Liver (tissue), 9 donors: ENCODE results near the gene APBA3. TPM values are rescaled to one million over a fixed set of nuclear protein-coding genes. Genes with fewer than 3 reads are reported as not detected.

ENCODE experiments used
- DNase-seq: peaks from one replicate; pipeline ENCODE4 v3.0.0-alpha.2; 2017; ENCODE audit warnings: low spot score
- H3K27ac ChIP-seq, 2 donors: one replicate each; pipeline ENCODE4 v1.7.0; 2013; ENCODE audit warnings: inconsistent platforms in 2 of 2, low read length in 2 of 2, control low read depth in 1 of 2, low read depth in 1 of 2, mild to moderate bottlenecking in 1 of 2
- H3K27me3 ChIP-seq, 4 donors: one replicate each; pipeline versions ENCODE4 v1.6.1 to v1.7.0; 2013; ENCODE audit warnings: low read length in 3 of 4, inconsistent platforms in 1 of 4, mild to moderate bottlenecking in 1 of 4, moderate library complexity in 1 of 4; ENCODE audit not compliant: control insufficient read depth in 4 of 4, insufficient read depth in 4 of 4
- H3K36me3 ChIP-seq, 4 donors: one replicate each; pipeline versions ENCODE4 v1.6.1 to v1.7.0; 2013; ENCODE audit warnings: low read length in 3 of 4, mild to moderate bottlenecking in 3 of 4, low read depth in 1 of 4, moderate library complexity in 1 of 4; ENCODE audit not compliant: control insufficient read depth in 4 of 4, insufficient read depth in 3 of 4
- H3K4me1 ChIP-seq, 4 donors: one replicate each; pipeline versions ENCODE4 v1.6.1 to v1.7.0; 2013; ENCODE audit warnings: low read length in 3 of 4, mild to moderate bottlenecking in 3 of 4, moderate library complexity in 1 of 4; ENCODE audit not compliant: control insufficient read depth in 4 of 4, insufficient read depth in 4 of 4
- H3K4me3 ChIP-seq, 3 donors: one replicate each; pipeline versions ENCODE4 v1.6.1 to v1.7.0; 2013; ENCODE audit warnings: low read length in 3 of 3, control low read depth in 1 of 3, low read depth in 1 of 3, mild to moderate bottlenecking in 1 of 3
- H3K9ac ChIP-seq, 2 donors: one replicate each; pipeline ENCODE4 v1.7.0; 2013; ENCODE audit warnings: low read length in 2 of 2, mild to moderate bottlenecking in 2 of 2, moderate library complexity in 2 of 2, control low read depth in 1 of 2, low read depth in 1 of 2
- H3K9me3 ChIP-seq, 4 donors: one replicate each; pipeline versions ENCODE4 v1.6.1 to v1.7.0; 2013; ENCODE audit warnings: low read length in 3 of 4; ENCODE audit not compliant: control insufficient read depth in 4 of 4
- EGR1 ChIP-seq, 2 donors: IDR thresholded peaks; 2 replicates each; pipeline ENCODE4 v1.6.1; 2016 to 2018; ENCODE audit warnings: antibody characterized with exemption in 2 of 2, low read depth in 2 of 2
- FOXA1 ChIP-seq: IDR thresholded peaks from 2 replicates; pipeline ENCODE4 v1.6.1; 2016; ENCODE audit warnings: antibody characterized with exemption
- FOXA2 ChIP-seq: IDR thresholded peaks from 2 replicates; pipeline ENCODE4 v1.6.1; 2016; ENCODE audit warnings: antibody characterized with exemption
- HNF4A ChIP-seq, 2 donors: conservative IDR thresholded peaks; 2 replicates each; pipeline ENCODE4 v1.6.1; 2016; ENCODE audit warnings: antibody characterized with exemption in 2 of 2, mild to moderate bottlenecking in 2 of 2
- HNF4G ChIP-seq: IDR thresholded peaks from 2 replicates; pipeline ENCODE4 v1.6.1; 2016; ENCODE audit warnings: antibody characterized with exemption
- JUND ChIP-seq, 2 donors: IDR thresholded peaks; 2 replicates each; pipeline ENCODE4 v1.6.1; 2016; ENCODE audit warnings: antibody characterized with exemption in 2 of 2
- NR2F2 ChIP-seq: IDR thresholded peaks from 2 replicates; pipeline ENCODE4 v1.6.1; 2016; ENCODE audit warnings: antibody characterized with exemption
- RAD21 ChIP-seq, 2 donors: IDR thresholded peaks; 2 replicates each; pipeline ENCODE4 v1.6.1; 2016; ENCODE audit warnings: antibody characterized with exemption in 2 of 2, mild to moderate bottlenecking in 2 of 2
- RXRA ChIP-seq, 2 donors: IDR thresholded peaks; 2 replicates each; pipeline ENCODE4 v1.6.1; 2017 to 2018; ENCODE audit warnings: antibody characterized with exemption in 2 of 2, mild to moderate bottlenecking in 1 of 2
- SP1 ChIP-seq: IDR thresholded peaks from 2 replicates; pipeline ENCODE4 v1.6.1; 2018; ENCODE audit warnings: antibody characterized with exemption, mild to moderate bottlenecking
- TAF1 ChIP-seq: conservative IDR thresholded peaks from 2 replicates; pipeline ENCODE4 v1.6.1; 2016; ENCODE audit warnings: antibody characterized with exemption, mild to moderate bottlenecking
- YY1 ChIP-seq: IDR thresholded peaks from 2 replicates; pipeline ENCODE4 v1.6.1; 2016; ENCODE audit warnings: antibody characterized with exemption, mild to moderate bottlenecking
- WGBS: extraction: QIAGEN DNeasy Blood & Tissue Kit; methylation state at CpG from one replicate; pipeline ENCODE4 v1.1.7; 2013; 5-methylcytosine and 5-hydroxymethylcytosine counted together
- polyA plus RNA-seq, 2 donors: library from polyadenylated mRNA; stranded (reverse) in 1 of 2; unstranded in 1 of 2; fragments of 200-250 nt in 1 of 2; fragments of >200 nt in 1 of 2; fragmentation: Nextera tagmentation in 1 of 2; extraction: Ambion mirVana in 1 of 2; gene quantifications; one replicate each; pipeline versions ENCODE4 v1.2.1 to v1.2.3, GENCODE V29; 2013 to 2015
- total RNA-seq, 2 donors: library from RNA; depleted of rRNA; stranded (reverse); fragments of >200 nt; gene quantifications; one replicate each; pipeline ENCODE4 v1.2.3, GENCODE V29; 2014
- TF ChIP-seq, protein P1 (sequence below): fragments of 150-350 bp; IDR thresholded peaks from 2 replicates; pipeline ENCODE4 v1.5.1; 2017; ENCODE audit warnings: improper control_type of control experiment, low read depth, low read length; ENCODE audit not compliant: missing input control
- TF ChIP-seq, protein P2 (sequence below): IDR thresholded peaks from 2 replicates; pipeline ENCODE4 v1.6.1; 2016; ENCODE audit warnings: antibody characterized with exemption
- TF ChIP-seq, protein P3 (sequence below): IDR thresholded peaks from 2 replicates; pipeline ENCODE4 v1.6.1; 2016; ENCODE audit warnings: antibody characterized with exemption, mild to moderate bottlenecking
- TF ChIP-seq, protein P4 (sequence below): IDR thresholded peaks from 2 replicates; pipeline ENCODE4 v1.6.1; 2016; ENCODE audit warnings: antibody characterized with exemption
- TF ChIP-seq, protein P5 (sequence below): IDR thresholded peaks from 2 replicates; pipeline ENCODE4 v1.6.1; 2016; ENCODE audit warnings: antibody characterized with exemption
- donor health status: healthy.
- donor health status: healthy.
- donor health status: healthy.
- donor health status: healthy.
- donor health status: healthy.

The APBA3 gene
- total and polyA plus RNA-seq, 4 donors: 6.4 to 24.3 (median 10.7) TPM

DNA sequence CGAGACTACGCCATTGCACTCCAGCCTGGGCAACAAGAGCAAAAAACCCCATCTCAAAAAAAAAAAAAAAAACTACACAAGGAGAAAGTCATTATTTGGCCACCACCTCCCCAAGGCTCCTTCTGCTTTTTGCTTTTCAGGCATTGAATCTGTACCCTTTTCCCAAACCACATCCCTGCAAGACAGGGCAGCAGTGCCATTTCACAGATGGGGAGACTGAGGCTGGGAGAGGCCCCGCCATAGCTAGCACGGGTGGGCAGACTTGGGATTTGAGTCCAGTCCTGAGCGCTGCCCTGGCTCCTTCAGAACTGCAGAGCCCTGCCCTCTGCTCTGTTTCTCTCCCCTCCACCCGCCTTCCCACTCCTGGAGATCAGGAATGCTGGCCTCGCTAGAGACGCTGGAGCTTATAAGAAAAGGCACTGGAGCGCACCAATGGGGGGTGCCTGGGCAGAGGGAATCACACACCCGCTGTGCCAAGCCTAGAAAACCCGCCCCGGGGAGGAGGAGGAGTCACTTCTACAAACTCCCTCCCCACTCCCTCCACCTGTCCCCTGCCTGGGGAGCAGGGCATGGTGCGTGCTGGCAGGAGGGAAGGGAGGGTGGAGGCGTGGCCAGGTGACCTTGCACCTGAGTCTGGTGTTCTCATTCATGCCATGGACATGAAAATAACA, 35.7 kb downstream of the APBA3 start:
- Histone ChIP-seq H3K9me3 (no peaks in the 10 kb centered on the region), H3K27me3 (no peaks in the 10 kb centered on the region), H3K4me1 (peaks cover 3 to 7% (median 6%) of the 10 kb centered on the region in 4 donors), H3K27ac (no peak overlapping the region), H3K4me3 (no peak overlapping the region), H3K36me3 (no peaks in the 10 kb centered on the region), H3K9ac (no peak overlapping the region)
- TF ChIP-seq, protein P1, sequence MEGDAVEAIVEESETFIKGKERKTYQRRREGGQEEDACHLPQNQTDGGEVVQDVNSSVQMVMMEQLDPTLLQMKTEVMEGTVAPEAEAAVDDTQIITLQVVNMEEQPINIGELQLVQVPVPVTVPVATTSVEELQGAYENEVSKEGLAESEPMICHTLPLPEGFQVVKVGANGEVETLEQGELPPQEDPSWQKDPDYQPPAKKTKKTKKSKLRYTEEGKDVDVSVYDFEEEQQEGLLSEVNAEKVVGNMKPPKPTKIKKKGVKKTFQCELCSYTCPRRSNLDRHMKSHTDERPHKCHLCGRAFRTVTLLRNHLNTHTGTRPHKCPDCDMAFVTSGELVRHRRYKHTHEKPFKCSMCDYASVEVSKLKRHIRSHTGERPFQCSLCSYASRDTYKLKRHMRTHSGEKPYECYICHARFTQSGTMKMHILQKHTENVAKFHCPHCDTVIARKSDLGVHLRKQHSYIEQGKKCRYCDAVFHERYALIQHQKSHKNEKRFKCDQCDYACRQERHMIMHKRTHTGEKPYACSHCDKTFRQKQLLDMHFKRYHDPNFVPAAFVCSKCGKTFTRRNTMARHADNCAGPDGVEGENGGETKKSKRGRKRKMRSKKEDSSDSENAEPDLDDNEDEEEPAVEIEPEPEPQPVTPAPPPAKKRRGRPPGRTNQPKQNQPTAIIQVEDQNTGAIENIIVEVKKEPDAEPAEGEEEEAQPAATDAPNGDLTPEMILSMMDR: no peak
- TF ChIP-seq, protein P2, sequence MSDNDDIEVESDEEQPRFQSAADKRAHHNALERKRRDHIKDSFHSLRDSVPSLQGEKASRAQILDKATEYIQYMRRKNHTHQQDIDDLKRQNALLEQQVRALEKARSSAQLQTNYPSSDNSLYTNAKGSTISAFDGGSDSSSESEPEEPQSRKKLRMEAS: no peak
- TF ChIP-seq NR2F2 (no peak), YY1 (no peak), RXRA (IDR thresholded peaks at IDR 0.05) (no peak), EGR1 (IDR thresholded peaks at IDR 0.05; ENCODE audit: low read depth in 2 of 2) (no peak), FOXA2 (no peak), HNF4G (no peak), RAD21 (IDR thresholded peaks at IDR 0.05) (no peak), SP1 (no peak), TAF1 (no peak), JUND (IDR thresholded peaks at IDR 0.05) (no peak)
- TF ChIP-seq, protein P3, sequence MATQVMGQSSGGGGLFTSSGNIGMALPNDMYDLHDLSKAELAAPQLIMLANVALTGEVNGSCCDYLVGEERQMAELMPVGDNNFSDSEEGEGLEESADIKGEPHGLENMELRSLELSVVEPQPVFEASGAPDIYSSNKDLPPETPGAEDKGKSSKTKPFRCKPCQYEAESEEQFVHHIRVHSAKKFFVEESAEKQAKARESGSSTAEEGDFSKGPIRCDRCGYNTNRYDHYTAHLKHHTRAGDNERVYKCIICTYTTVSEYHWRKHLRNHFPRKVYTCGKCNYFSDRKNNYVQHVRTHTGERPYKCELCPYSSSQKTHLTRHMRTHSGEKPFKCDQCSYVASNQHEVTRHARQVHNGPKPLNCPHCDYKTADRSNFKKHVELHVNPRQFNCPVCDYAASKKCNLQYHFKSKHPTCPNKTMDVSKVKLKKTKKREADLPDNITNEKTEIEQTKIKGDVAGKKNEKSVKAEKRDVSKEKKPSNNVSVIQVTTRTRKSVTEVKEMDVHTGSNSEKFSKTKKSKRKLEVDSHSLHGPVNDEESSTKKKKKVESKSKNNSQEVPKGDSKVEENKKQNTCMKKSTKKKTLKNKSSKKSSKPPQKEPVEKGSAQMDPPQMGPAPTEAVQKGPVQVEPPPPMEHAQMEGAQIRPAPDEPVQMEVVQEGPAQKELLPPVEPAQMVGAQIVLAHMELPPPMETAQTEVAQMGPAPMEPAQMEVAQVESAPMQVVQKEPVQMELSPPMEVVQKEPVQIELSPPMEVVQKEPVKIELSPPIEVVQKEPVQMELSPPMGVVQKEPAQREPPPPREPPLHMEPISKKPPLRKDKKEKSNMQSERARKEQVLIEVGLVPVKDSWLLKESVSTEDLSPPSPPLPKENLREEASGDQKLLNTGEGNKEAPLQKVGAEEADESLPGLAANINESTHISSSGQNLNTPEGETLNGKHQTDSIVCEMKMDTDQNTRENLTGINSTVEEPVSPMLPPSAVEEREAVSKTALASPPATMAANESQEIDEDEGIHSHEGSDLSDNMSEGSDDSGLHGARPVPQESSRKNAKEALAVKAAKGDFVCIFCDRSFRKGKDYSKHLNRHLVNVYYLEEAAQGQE: no peak
- TF ChIP-seq, protein P4, sequence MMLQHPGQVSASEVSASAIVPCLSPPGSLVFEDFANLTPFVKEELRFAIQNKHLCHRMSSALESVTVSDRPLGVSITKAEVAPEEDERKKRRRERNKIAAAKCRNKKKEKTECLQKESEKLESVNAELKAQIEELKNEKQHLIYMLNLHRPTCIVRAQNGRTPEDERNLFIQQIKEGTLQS: no peak
- TF ChIP-seq, protein P5, sequence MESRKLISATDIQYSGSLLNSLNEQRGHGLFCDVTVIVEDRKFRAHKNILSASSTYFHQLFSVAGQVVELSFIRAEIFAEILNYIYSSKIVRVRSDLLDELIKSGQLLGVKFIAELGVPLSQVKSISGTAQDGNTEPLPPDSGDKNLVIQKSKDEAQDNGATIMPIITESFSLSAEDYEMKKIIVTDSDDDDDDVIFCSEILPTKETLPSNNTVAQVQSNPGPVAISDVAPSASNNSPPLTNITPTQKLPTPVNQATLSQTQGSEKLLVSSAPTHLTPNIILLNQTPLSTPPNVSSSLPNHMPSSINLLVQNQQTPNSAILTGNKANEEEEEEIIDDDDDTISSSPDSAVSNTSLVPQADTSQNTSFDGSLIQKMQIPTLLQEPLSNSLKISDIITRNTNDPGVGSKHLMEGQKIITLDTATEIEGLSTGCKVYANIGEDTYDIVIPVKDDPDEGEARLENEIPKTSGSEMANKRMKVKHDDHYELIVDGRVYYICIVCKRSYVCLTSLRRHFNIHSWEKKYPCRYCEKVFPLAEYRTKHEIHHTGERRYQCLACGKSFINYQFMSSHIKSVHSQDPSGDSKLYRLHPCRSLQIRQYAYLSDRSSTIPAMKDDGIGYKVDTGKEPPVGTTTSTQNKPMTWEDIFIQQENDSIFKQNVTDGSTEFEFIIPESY: no peak
- DNase-seq: no peak
- 66% methylated on average over 14 of the region's 14 CpGs for WGBS

DNA sequence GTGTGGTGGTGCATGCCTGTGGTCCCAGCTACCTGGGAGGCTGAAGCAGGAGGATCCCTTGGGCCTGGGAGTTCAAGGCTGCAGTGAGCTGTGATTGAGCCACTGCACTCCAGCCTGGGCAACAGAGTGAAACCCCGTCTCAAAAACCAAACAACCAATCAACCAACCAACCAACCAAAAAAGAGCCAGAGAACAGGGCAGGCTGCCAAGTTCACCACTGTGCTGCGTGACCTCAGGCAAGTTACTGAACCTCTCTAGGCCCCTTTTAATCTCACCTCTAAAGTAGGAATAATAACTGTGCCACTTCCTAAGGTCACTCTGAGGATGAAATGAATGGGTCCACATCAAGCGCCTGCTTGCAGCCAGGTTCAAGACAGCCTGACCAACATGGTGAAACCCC, 36.4 kb downstream of the APBA3 start:
- DNase-seq: no peak
- TF ChIP-seq, protein P1: no peak
- TF ChIP-seq HNF4A (conservative IDR thresholded peaks at IDR 0.05) (no peak), FOXA1 (no peak), SP1 (no peak), NR2F2 (no peak), RXRA (IDR thresholded peaks at IDR 0.05) (no peak), EGR1 (IDR thresholded peaks at IDR 0.05; ENCODE audit: low read depth in 2 of 2) (no peak), YY1 (no peak)
- TF ChIP-seq, protein P5: no peak
- Histone ChIP-seq H3K9me3 (no peaks in the 10 kb centered on the region), H3K36me3 (no peaks in the 10 kb centered on the region), H3K4me3 (no peak overlapping the region), H3K9ac (no peak overlapping the region), H3K27me3 (no peaks in the 10 kb centered on the region), H3K4me1 (peaks cover 3 to 12% (median 11%) of the 10 kb centered on the region in 4 donors), H3K27ac (no peak overlapping the region)
- WGBS: 79% methylated on average over 3 of the region's 3 CpGs
